Ascending aorta (tissue), 2 donors: ENCODE results near the gene HOXB5. TPM values are rescaled to one million over a fixed set of nuclear protein-coding genes. Genes with fewer than 3 reads are reported as not detected.

ENCODE experiments used
- DNase-seq, 2 donors: peaks; one replicate each; pipeline ENCODE4 v3.0.0-alpha.2; 2019; ENCODE audit warnings: low spot score in 2 of 2
- H3K27ac ChIP-seq, 2 donors: fragments of 200-600 bp; sonication (generic); one replicate each; pipeline ENCODE4 v1.5.1; 2016 to 2017; ENCODE audit warnings: mild to moderate bottlenecking in 1 of 2
- H3K27me3 ChIP-seq: fragments of 200-600 bp; sonication (generic); one replicate; pipeline ENCODE4 v1.5.1; 2017
- H3K36me3 ChIP-seq, 2 donors: fragments of 200-600 bp; sonication (generic); one replicate each; pipeline ENCODE4 v1.5.1; 2016
- H3K4me1 ChIP-seq, 2 donors: fragments of 200-600 bp; sonication (generic); one replicate each; pipeline ENCODE4 v1.5.1; 2016 to 2017; ENCODE audit warnings: mild to moderate bottlenecking in 1 of 2
- H3K4me3 ChIP-seq, 2 donors: fragments of 200-600 bp; sonication (generic); one replicate each; pipeline ENCODE4 v1.5.1; 2016 to 2017; ENCODE audit warnings: mild to moderate bottlenecking in 1 of 2
- H3K9me3 ChIP-seq, 2 donors: fragments of 200-600 bp; sonication (generic); one replicate each; pipeline ENCODE4 v1.5.1; 2016
- CTCF ChIP-seq, 3 experiments: fragments of 200-600 bp in 2 of 3; fragments of 450-650 bp in 1 of 3; sonication (generic) in 2 of 3; IDR thresholded peaks; one replicate each; pipeline ENCODE4 v1.5.1; 2016 to 2019; ENCODE audit warnings: antibody characterized with exemption in 3 of 3, mild to moderate bottlenecking in 1 of 3, moderate library complexity in 1 of 3
- intact Hi-C: fragments of 100-400 bp; cut with DNase I; formaldehyde crosslinking; loops from one replicate; pipeline ENCODE4 v1.15.1; 2023
- total RNA-seq: library from RNA; depleted of rRNA; stranded (reverse); fragments of >200 nt; gene quantifications from one replicate; pipeline ENCODE4 v1.1.0, GENCODE V29; 2016

The HOXB5 gene
- total RNA-seq, 1 donor from 2014 or later: 0.53 TPM

- Histone ChIP-seq H3K4me1 (peaks cover 0 to 7% of the 10 kb centered on the region in 2 donors), H3K9me3 (no peaks in the 10 kb centered on the region), H3K27me3 (no peaks in the 10 kb centered on the region), H3K4me3 (peak overlapping the region; percentile 46 to 70), H3K36me3 (no peaks in the 10 kb centered on the region), H3K27ac (peak overlapping the region; percentile 71 to 75)
- intact Hi-C loops: loop anchor here (1.0 kb wide), 1 partner anchor 9 kb away; no protein-coding TSS in a partner anchor
- peak in 1 of 2 donors; percentile 80 for DNase-seq
- peak in 1 of 3 experiments; percentile 3 for TF ChIP-seq CTCF (IDR thresholded peaks at IDR 0.05)
Observed at GRCh38 chr17:48603959-48604769, 10.6 kb upstream of the HOXB5 start.

GRCh38 chr17:48601539-48602425 is 8.2 kb upstream of the HOXB5 start:
- H3K9me3 ChIP-seq: no peaks in the 10 kb centered on the region
- no peak overlapping the region for H3K27ac ChIP-seq
- intact Hi-C loops: no loop called here
- no peak for DNase-seq
- H3K4me3 ChIP-seq: peak overlapping the region; percentile 46 to 70
- H3K4me1 ChIP-seq: peaks cover 4 to 21% of the 10 kb centered on the region in 2 donors
- no peak for TF ChIP-seq CTCF (IDR thresholded peaks at IDR 0.05)
- no peaks in the 10 kb centered on the region for H3K27me3 ChIP-seq
- H3K36me3 ChIP-seq: no peaks in the 10 kb centered on the region

GRCh38 chr17:48601207-48601538 is 7.6 kb upstream of the HOXB5 start:
- peaks cover 4 to 21% of the 10 kb centered on the region in 2 donors for H3K4me1 ChIP-seq
- no peaks in the 10 kb centered on the region for H3K36me3 ChIP-seq
- H3K27ac ChIP-seq: no peak overlapping the region
- no peaks in the 10 kb centered on the region for H3K9me3 ChIP-seq
- no peak overlapping the region for H3K4me3 ChIP-seq
- no peaks in the 10 kb centered on the region for H3K27me3 ChIP-seq
- DNase-seq: no peak
- no peak for TF ChIP-seq CTCF (IDR thresholded peaks at IDR 0.05)
- intact Hi-C loops: no loop called here

GRCh38 chr17:48600244-48601098 is 6.9 kb upstream of the HOXB5 start:
- no peak overlapping the region for H3K27ac ChIP-seq
- H3K9me3 ChIP-seq: no peaks in the 10 kb centered on the region
- H3K4me1 ChIP-seq: peaks cover 4 to 21% of the 10 kb centered on the region in 2 donors
- TF ChIP-seq CTCF (IDR thresholded peaks at IDR 0.05): no peak
- H3K4me3 ChIP-seq: no peak overlapping the region
- H3K36me3 ChIP-seq: peaks cover 0 to under 1% of the 10 kb centered on the region in 2 donors
- intact Hi-C loops: no loop called here
- DNase-seq: no peak
- no peaks in the 10 kb centered on the region for H3K27me3 ChIP-seq

GRCh38 chr17:48599354-48599753 is 5.8 kb upstream of the HOXB5 start:
- Histone ChIP-seq H3K27me3 (no peaks in the 10 kb centered on the region), H3K4me3 (no peak overlapping the region), H3K36me3 (peaks cover 0 to 8% of the 10 kb centered on the region in 2 donors), H3K4me1 (peaks cover 4 to 21% of the 10 kb centered on the region in 2 donors), H3K9me3 (no peaks in the 10 kb centered on the region), H3K27ac (no peak overlapping the region)
- no peak for DNase-seq
- TF ChIP-seq CTCF (IDR thresholded peaks at IDR 0.05): no peak
- intact Hi-C loops: no loop called here
